Neural progenitor cell (in vitro differentiated cells): ENCODE measurements around the gene CLCNKA. TPM values are rescaled to one million over a fixed set of nuclear protein-coding genes. Genes with fewer than 3 reads are reported as not detected.
A peak's percentile ranks its signal among the peaks of the same experiment; 100 is the strongest.
"Not testable (repeated sequence)": the region's sequence is repeated elsewhere in the genome, so short reads cannot be mapped to it uniquely, and the experiment has no call there.

ENCODE experiments used
- DNase-seq: peaks from one replicate; pipeline ENCODE4 v3.0.0-alpha.2; 2016; ENCODE audit warnings: low spot score
- H2AFZ ChIP-seq: fragments of 200-600 bp; sonication (generic); replicated peaks from 2 replicates; pipeline ENCODE4 v1.6.1; 2016; ENCODE audit warnings: antibody characterized with exemption
- H3F3A ChIP-seq: fragments of 200-600 bp; sonication (generic); 2 replicates; pipeline ENCODE4 v1.6.1; 2016; ENCODE audit warnings: antibody characterized with exemption, low read depth
- H3K27ac ChIP-seq: fragments of 200-600 bp; sonication (generic); 2 replicates; pipeline ENCODE4 v1.5.1; 2016; ENCODE audit warnings: mild to moderate bottlenecking
- H3K27me3 ChIP-seq: fragments of 200-600 bp; sonication (generic); 2 replicates; pipeline ENCODE4 v1.6.1; 2016; ENCODE audit warnings: mild to moderate bottlenecking, moderate library complexity
- H3K36me3 ChIP-seq: fragments of 200-600 bp; sonication (generic); 2 replicates; pipeline ENCODE4 v1.5.1; 2016
- H3K4me1 ChIP-seq: fragments of 200-600 bp; sonication (generic); 2 replicates; pipeline ENCODE4 v1.6.1; 2016; ENCODE audit warnings: mixed run types
- H3K4me2 ChIP-seq: fragments of 200-600 bp; sonication (generic); 2 replicates; pipeline ENCODE4 v1.6.1; 2016
- H3K4me3 ChIP-seq: fragments of 200-600 bp; sonication (generic); 2 replicates; pipeline ENCODE4 v1.5.1; 2016
- H3K79me2 ChIP-seq: fragments of 200-600 bp; sonication (generic); 2 replicates; pipeline ENCODE4 v1.6.1; 2016; ENCODE audit warnings: low read depth
- H3K9ac ChIP-seq: fragments of 200-600 bp; sonication (generic); 2 replicates; pipeline ENCODE4 v1.6.1; 2016
- H3K9me3 ChIP-seq: fragments of 200-600 bp; sonication (generic); 2 replicates; pipeline ENCODE4 v1.5.1; 2016; ENCODE audit warnings: low read depth
- H4K20me1 ChIP-seq: fragments of 200-600 bp; sonication (generic); 2 replicates; pipeline ENCODE4 v1.6.1; 2016; ENCODE audit warnings: low read depth
- H3K27ac Mint-ChIP-seq: 3 replicates; pipeline ENCODE4 v1.8.0; 2021; ENCODE audit warnings: mixed read lengths
- H3K27me3 Mint-ChIP-seq: 2 replicates; pipeline ENCODE4 v1.8.0; 2022; ENCODE audit warnings: low read depth, mild to moderate bottlenecking, inconsistent platforms, moderate library complexity, mixed read lengths; ENCODE audit not compliant: insufficient read depth
- H3K36me3 Mint-ChIP-seq: 3 replicates; pipeline ENCODE4 v1.8.0; 2021; ENCODE audit warnings: mixed read lengths
- H3K4me1 Mint-ChIP-seq: 3 replicates; pipeline ENCODE4 v1.8.0; 2021; ENCODE audit warnings: mixed read lengths
- H3K4me3 Mint-ChIP-seq: 3 replicates; pipeline ENCODE4 v1.8.0; 2021; ENCODE audit warnings: mild to moderate bottlenecking, moderate library complexity, mixed read lengths
- H3K9me3 Mint-ChIP-seq: 3 replicates; pipeline ENCODE4 v1.8.0; 2020; ENCODE audit warnings: mixed read lengths
- CTCF ChIP-seq: fragments of 200-600 bp; sonication (generic); IDR thresholded peaks from 2 replicates; pipeline ENCODE4 v1.5.1; 2017; ENCODE audit warnings: antibody characterized with exemption, mild to moderate bottlenecking
- EZH2 ChIP-seq: fragments of 200-600 bp; sonication (generic); IDR thresholded peaks from 2 replicates; pipeline ENCODE4 v1.6.1; 2017; ENCODE audit warnings: antibody characterized with exemption, mild to moderate bottlenecking, moderate library complexity
- EZH2phosphoT487 ChIP-seq: fragments of 200-600 bp; sonication (generic); IDR thresholded peaks from 2 replicates; pipeline ENCODE4 v1.6.1; 2017; ENCODE audit warnings: antibody characterized with exemption
- total RNA-seq: library from RNA; depleted of rRNA; stranded (reverse); fragments of >200 nt; gene quantifications from 2 replicates; pipeline ENCODE4 v1.2.3, GENCODE V29; 2015; ENCODE audit warnings: low replicate concordance

The CLCNKA gene
- total RNA-seq, 1 donor from 2014 or later: not detected

- no peaks in the 10 kb centered on the region for H3K9me3 Mint-ChIP-seq
- H3K4me1 Mint-ChIP-seq: peaks cover 21% of the 10 kb centered on the region
- no peaks in the 10 kb centered on the region for H3K36me3 Mint-ChIP-seq
- peak; percentile 95 for DNase-seq
- peaks cover 16% of the 10 kb centered on the region for H3K27me3 Mint-ChIP-seq
- Histone ChIP-seq H3K79me2 (no peaks in the 10 kb centered on the region), H3K4me1 (peaks cover 10% of the 10 kb centered on the region), H3K4me2 (peak overlapping the region; percentile 90), H4K20me1 (no peaks in the 10 kb centered on the region), H3K27ac (no peak overlapping the region), H2AFZ (peak overlapping the region; percentile 78), H3K9me3 (no peaks in the 10 kb centered on the region), H3K27me3 (peaks cover 8% of the 10 kb centered on the region), H3F3A (peaks cover 7% of the 10 kb centered on the region), H3K4me3 (peak overlapping the region; percentile 61), H3K36me3 (no peaks in the 10 kb centered on the region), H3K9ac (no peak overlapping the region)
- no peak overlapping the region for H3K27ac Mint-ChIP-seq
- TF ChIP-seq EZH2: no peak
- TF ChIP-seq CTCF: peak; percentile 39
- H3K4me3 Mint-ChIP-seq: peak overlapping the region; percentile 76
Observed at GRCh38 chr1:16048573-16049189, 26.8 kb downstream of the CLCNKA start.

- H3K27me3 Mint-ChIP-seq: peaks cover 13% of the 10 kb centered on the region
- H3K36me3 ChIP-seq: no peaks in the 10 kb centered on the region
- H3K27ac Mint-ChIP-seq: no peak overlapping the region
- peak; percentile 46 for DNase-seq
- no peak overlapping the region for H3K4me3 ChIP-seq
- no peak overlapping the region for H3K27ac ChIP-seq
- peak overlapping the region; percentile 64 for H3K4me3 Mint-ChIP-seq
- H3K36me3 Mint-ChIP-seq: no peaks in the 10 kb centered on the region
- H3K9me3 ChIP-seq: no peaks in the 10 kb centered on the region
- H3K4me1 ChIP-seq: peaks cover 10% of the 10 kb centered on the region
- TF ChIP-seq EZH2phosphoT487 (no peak), CTCF (no peak), EZH2 (no peak)
- H3K27me3 ChIP-seq: peaks cover 8% of the 10 kb centered on the region
- H3K9ac ChIP-seq: no peak overlapping the region
- H4K20me1 ChIP-seq: no peaks in the 10 kb centered on the region
- peaks cover 17% of the 10 kb centered on the region for H3K4me1 Mint-ChIP-seq
- no peak overlapping the region for H2AFZ ChIP-seq
- no peaks in the 10 kb centered on the region for H3K79me2 ChIP-seq
- no peaks in the 10 kb centered on the region for H3K9me3 Mint-ChIP-seq
- H3K4me2 ChIP-seq: no peak overlapping the region
- H3F3A ChIP-seq: peaks cover 12% of the 10 kb centered on the region
Observed at GRCh38 chr1:16050328-16050727, 28.5 kb downstream of the CLCNKA start.

GRCh38 chr1:16051039-16051438 lies 29.2 kb downstream of the CLCNKA start:
- Mint-ChIP-seq H3K4me3 (peak overlapping the region; percentile 58), H3K27me3 (peaks cover 13% of the 10 kb centered on the region), H3K36me3 (no peaks in the 10 kb centered on the region), H3K9me3 (no peaks in the 10 kb centered on the region), H3K4me1 (peaks cover 20% of the 10 kb centered on the region), H3K27ac (peak overlapping the region; percentile 60)
- Histone ChIP-seq H3F3A (peaks cover 16% of the 10 kb centered on the region), H2AFZ (no peak overlapping the region), H3K4me1 (peaks cover 10% of the 10 kb centered on the region), H3K27ac (no peak overlapping the region), H3K27me3 (peaks cover 8% of the 10 kb centered on the region), H3K79me2 (no peaks in the 10 kb centered on the region), H3K4me3 (no peak overlapping the region), H3K36me3 (no peaks in the 10 kb centered on the region), H3K9me3 (no peaks in the 10 kb centered on the region), H3K4me2 (no peak overlapping the region), H4K20me1 (no peaks in the 10 kb centered on the region), H3K9ac (no peak overlapping the region)
- no peak for TF ChIP-seq EZH2
- TF ChIP-seq EZH2phosphoT487: no peak
- TF ChIP-seq CTCF: no peak
- DNase-seq: no peak

- H3K9me3 ChIP-seq, DNase-seq, H3K27ac Mint-ChIP-seq, H3K9ac ChIP-seq, H3K36me3 ChIP-seq, H3K27ac ChIP-seq, H3K4me3 ChIP-seq, H4K20me1 ChIP-seq, H3K9me3 Mint-ChIP-seq, H3K4me1 ChIP-seq, H3K27me3 ChIP-seq, H3K4me2 ChIP-seq, H2AFZ ChIP-seq, H3K4me3 Mint-ChIP-seq, H3K79me2 ChIP-seq, H3K36me3 Mint-ChIP-seq: not testable (repeated sequence)
- Mint-ChIP-seq H3K4me1 (peaks cover 19% of the 10 kb centered on the region), H3K27me3 (peaks cover 11% of the 10 kb centered on the region)
- peaks cover 16% of the 10 kb centered on the region for H3F3A ChIP-seq
Observed at GRCh38 chr1:16051949-16052348, 30.1 kb downstream of the CLCNKA start.
